Measurements from ENCODE around the gene BABAM2.

DNA sequence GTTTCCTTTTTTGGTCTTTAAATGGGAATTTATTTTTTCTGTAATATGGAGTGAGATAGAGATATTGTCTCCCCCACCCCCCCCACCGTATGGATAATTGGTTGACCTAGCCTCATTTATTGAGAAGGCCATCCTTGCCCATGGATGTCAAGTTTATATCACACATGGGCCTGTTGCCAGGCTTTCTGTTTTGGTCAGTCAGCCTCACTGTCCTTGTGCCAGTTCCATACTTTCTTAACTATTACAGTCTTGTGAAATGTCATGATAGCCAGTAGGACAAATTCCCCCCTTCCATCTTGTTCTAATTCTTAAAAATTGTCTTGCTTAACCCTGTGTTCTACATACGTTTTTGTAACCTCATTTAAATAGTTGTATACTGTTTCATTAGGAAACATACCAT, 12.5 kb downstream of the BABAM2 start:
- TF ChIP-seq, protein P1, sequence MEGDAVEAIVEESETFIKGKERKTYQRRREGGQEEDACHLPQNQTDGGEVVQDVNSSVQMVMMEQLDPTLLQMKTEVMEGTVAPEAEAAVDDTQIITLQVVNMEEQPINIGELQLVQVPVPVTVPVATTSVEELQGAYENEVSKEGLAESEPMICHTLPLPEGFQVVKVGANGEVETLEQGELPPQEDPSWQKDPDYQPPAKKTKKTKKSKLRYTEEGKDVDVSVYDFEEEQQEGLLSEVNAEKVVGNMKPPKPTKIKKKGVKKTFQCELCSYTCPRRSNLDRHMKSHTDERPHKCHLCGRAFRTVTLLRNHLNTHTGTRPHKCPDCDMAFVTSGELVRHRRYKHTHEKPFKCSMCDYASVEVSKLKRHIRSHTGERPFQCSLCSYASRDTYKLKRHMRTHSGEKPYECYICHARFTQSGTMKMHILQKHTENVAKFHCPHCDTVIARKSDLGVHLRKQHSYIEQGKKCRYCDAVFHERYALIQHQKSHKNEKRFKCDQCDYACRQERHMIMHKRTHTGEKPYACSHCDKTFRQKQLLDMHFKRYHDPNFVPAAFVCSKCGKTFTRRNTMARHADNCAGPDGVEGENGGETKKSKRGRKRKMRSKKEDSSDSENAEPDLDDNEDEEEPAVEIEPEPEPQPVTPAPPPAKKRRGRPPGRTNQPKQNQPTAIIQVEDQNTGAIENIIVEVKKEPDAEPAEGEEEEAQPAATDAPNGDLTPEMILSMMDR (conservative IDR thresholded peaks at IDR 0.05; ENCODE audit: low read depth, low read length) = no peak
- TF ChIP-seq EZH2phosphoT487 (IDR thresholded peaks at IDR 0.05; ENCODE audit: borderline replicate concordance, low read length) (no peak), EZH2 (IDR thresholded peaks at IDR 0.05; ENCODE audit: low read length, unreplicated experiment) (no peak)

All from PC-3 (cell line).